Measurements from ENCODE around the gene HELQ. TPM values are rescaled to one million over a fixed set of nuclear protein-coding genes. Genes with fewer than 3 reads are reported as not detected.

The HELQ gene
- polyA plus RNA-seq, 3 donors: 7.0 to 11.3 (median 11.1) TPM

GRCh38 chr4:83370640-83370906 is 85.0 kb downstream of the HELQ start:
- Histone ChIP-seq H3K79me2 (ENCODE audit: insufficient read depth, low read length) (no peaks in the 10 kb centered on the region), H3K27me3 (ENCODE audit: control insufficient read depth in 2 of 2, insufficient read depth in 2 of 2, low read length in 2 of 2) (no peaks in the 10 kb centered on the region), H3K36me3 (replicated peaks in 1 of 2; ENCODE audit: control insufficient read depth in 1 of 2, insufficient read depth in 2 of 2, low read length in 2 of 2) (no peaks in the 10 kb centered on the region), H3K27ac (ENCODE audit: low read depth in 1 of 2, low read length in 2 of 2) (peak overlapping the region in 1 of 2 donors; percentile 55), H3K9ac (ENCODE audit: insufficient read depth, low read length, poor library complexity, severe bottlenecking) (no peak overlapping the region), H3K4me1 (ENCODE audit: control insufficient read depth in 1 of 2, insufficient read depth in 2 of 2, low read length in 2 of 2) (peaks cover 35 to 50% of the 10 kb centered on the region in 2 donors), H3K4me2 (replicated peaks; ENCODE audit: extremely low read depth, low read length, poor library complexity, severe bottlenecking) (peak overlapping the region; percentile 64), H3K9me3 (replicated peaks in 1 of 2; ENCODE audit: control insufficient read depth in 1 of 2, insufficient read depth in 1 of 2, low read length in 2 of 2) (peaks cover 0 to 7% of the 10 kb centered on the region in 2 donors), H3K4me3 (replicated peaks in 1 of 3; ENCODE audit: low read depth in 2 of 3, low read length in 3 of 3) (peak overlapping the region in 1 of 3 experiments; percentile 59), H2AFZ (ENCODE audit: insufficient read depth, low read depth, low read length, poor library complexity, severe bottlenecking) (peak overlapping the region; percentile 28), H4K20me1 (ENCODE audit: insufficient read depth, low read length) (no peaks in the 10 kb centered on the region)
- peaks cover 54% of the 10 kb centered on the region for H3K4me1 Mint-ChIP-seq
- H3K27me3 Mint-ChIP-seq (ENCODE audit: low read depth in 3 of 3): peaks cover 0 to 2% (median 0%) of the 10 kb centered on the region in 3 donors
- H3K36me3 Mint-ChIP-seq: peaks cover 0 to 3% of the 10 kb centered on the region in 2 donors
- H3K9me3 Mint-ChIP-seq: peaks cover 0 to 15% (median 9%) of the 10 kb centered on the region in 7 donors
- WGBS (ENCODE audit: insufficient coverage): no CpG with 5 or more reads among the region's 1 CpG
- TF ChIP-seq, protein P1, sequence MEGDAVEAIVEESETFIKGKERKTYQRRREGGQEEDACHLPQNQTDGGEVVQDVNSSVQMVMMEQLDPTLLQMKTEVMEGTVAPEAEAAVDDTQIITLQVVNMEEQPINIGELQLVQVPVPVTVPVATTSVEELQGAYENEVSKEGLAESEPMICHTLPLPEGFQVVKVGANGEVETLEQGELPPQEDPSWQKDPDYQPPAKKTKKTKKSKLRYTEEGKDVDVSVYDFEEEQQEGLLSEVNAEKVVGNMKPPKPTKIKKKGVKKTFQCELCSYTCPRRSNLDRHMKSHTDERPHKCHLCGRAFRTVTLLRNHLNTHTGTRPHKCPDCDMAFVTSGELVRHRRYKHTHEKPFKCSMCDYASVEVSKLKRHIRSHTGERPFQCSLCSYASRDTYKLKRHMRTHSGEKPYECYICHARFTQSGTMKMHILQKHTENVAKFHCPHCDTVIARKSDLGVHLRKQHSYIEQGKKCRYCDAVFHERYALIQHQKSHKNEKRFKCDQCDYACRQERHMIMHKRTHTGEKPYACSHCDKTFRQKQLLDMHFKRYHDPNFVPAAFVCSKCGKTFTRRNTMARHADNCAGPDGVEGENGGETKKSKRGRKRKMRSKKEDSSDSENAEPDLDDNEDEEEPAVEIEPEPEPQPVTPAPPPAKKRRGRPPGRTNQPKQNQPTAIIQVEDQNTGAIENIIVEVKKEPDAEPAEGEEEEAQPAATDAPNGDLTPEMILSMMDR (IDR thresholded peaks at IDR 0.05): no peak
- DNase-seq: peak; percentile 20 to 66 (median 46)
- intact Hi-C loops (cut with micrococcal nuclease): no loop called here
- peak overlapping the region; percentile 10 to 64 for H3K4me3 Mint-ChIP-seq
- H3K27ac Mint-ChIP-seq: peak overlapping the region; percentile 50 to 88 (median 74)

GRCh38 chr4:83369831-83370639 is 85.6 kb downstream of the HELQ start:
- 17% methylated on average over 1 of the region's 4 CpGs for WGBS (ENCODE audit: insufficient coverage)
- TF ChIP-seq, protein P1 (IDR thresholded peaks at IDR 0.05): no peak

More at GRCh38 chr4:83369831-83370639, 85.6 kb downstream of the HELQ start:
- Mint-ChIP-seq H3K9me3 (peaks cover 0 to 10% (median 6%) of the 10 kb centered on the region in 7 donors), H3K27ac (peak overlapping the region; percentile 50 to 88 (median 74)), H3K4me1 (peaks cover 54% of the 10 kb centered on the region), H3K27me3 (ENCODE audit: low read depth in 3 of 3) (peaks cover 0 to 2% (median 0%) of the 10 kb centered on the region in 3 donors), H3K36me3 (peaks cover 0 to 3% of the 10 kb centered on the region in 2 donors), H3K4me3 (peak overlapping the region in 1 of 2 donors; percentile 64)
- Histone ChIP-seq H3K27me3 (ENCODE audit: control insufficient read depth in 2 of 2, insufficient read depth in 2 of 2, low read length in 2 of 2) (no peaks in the 10 kb centered on the region), H4K20me1 (ENCODE audit: insufficient read depth, low read length) (no peaks in the 10 kb centered on the region), H3K79me2 (ENCODE audit: insufficient read depth, low read length) (no peaks in the 10 kb centered on the region), H3K4me2 (replicated peaks; ENCODE audit: extremely low read depth, low read length, poor library complexity, severe bottlenecking) (peak overlapping the region; percentile 64), H3K4me3 (replicated peaks in 1 of 3; ENCODE audit: low read depth in 2 of 3, low read length in 3 of 3) (peak overlapping the region in 1 of 3 experiments; percentile 59), H3K36me3 (replicated peaks in 1 of 2; ENCODE audit: control insufficient read depth in 1 of 2, insufficient read depth in 2 of 2, low read length in 2 of 2) (no peaks in the 10 kb centered on the region), H3K9ac (ENCODE audit: insufficient read depth, low read length, poor library complexity, severe bottlenecking) (no peak overlapping the region), H2AFZ (ENCODE audit: insufficient read depth, low read depth, low read length, poor library complexity, severe bottlenecking) (no peak overlapping the region), H3K9me3 (replicated peaks in 1 of 2; ENCODE audit: control insufficient read depth in 1 of 2, insufficient read depth in 1 of 2, low read length in 2 of 2) (peaks cover 0 to 2% of the 10 kb centered on the region in 2 donors), H3K27ac (ENCODE audit: low read depth in 1 of 2, low read length in 2 of 2) (peak overlapping the region in 1 of 2 donors; percentile 55), H3K4me1 (ENCODE audit: control insufficient read depth in 1 of 2, insufficient read depth in 2 of 2, low read length in 2 of 2) (peaks cover 35 to 50% of the 10 kb centered on the region in 2 donors)
- intact Hi-C loops (cut with micrococcal nuclease): no loop called here
- DNase-seq: peak; percentile 64 to 83 (median 81)

All from CD14-positive monocyte (primary cell).